Mammary epithelial cell (primary cell): Measurements from ENCODE around the gene DIAPH3.

ENCODE experiments used
- EZH2 ChIP-seq: IDR thresholded peaks from 2 replicates; pipeline ENCODE4 v1.6.1; 2012; ENCODE audit warnings: low read length, inconsistent platforms, borderline replicate concordance
- TF ChIP-seq, protein P1 (sequence below), 2 donors: IDR thresholded peaks in 1 of 2; conservative IDR thresholded peaks in 1 of 2; 2 replicates each; pipeline ENCODE4 v1.5.1; 2011 to 2012; ENCODE audit warnings: inconsistent platforms in 2 of 2, low read length in 2 of 2, mild to moderate bottlenecking in 2 of 2, control low read depth in 1 of 2, low read depth in 1 of 2; ENCODE audit not compliant: insufficient read depth in 1 of 2; ENCODE audit errors: extremely low read depth in 1 of 2

DNA sequence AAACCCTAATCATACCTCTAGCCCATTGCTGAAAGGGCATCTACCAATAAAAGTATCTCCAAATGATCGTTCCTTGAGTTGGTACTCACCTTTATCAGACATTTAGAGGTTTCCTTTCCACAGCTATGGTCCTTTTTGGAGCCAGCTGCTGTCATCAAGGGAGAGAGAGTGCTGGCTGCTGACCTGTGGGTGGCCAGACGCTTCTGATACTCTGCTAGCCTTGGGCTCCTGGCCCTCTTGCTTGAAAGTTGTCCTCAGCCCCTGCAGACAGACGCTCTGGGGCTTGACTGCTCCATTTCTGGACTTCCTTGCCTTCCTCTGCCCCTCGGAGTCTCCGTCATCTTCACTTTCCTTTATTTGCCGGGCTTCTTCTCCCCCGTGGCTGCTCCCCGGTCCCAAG, 499.1 kb downstream of the DIAPH3 start:
- TF ChIP-seq EZH2: no peak
- TF ChIP-seq, protein P1, sequence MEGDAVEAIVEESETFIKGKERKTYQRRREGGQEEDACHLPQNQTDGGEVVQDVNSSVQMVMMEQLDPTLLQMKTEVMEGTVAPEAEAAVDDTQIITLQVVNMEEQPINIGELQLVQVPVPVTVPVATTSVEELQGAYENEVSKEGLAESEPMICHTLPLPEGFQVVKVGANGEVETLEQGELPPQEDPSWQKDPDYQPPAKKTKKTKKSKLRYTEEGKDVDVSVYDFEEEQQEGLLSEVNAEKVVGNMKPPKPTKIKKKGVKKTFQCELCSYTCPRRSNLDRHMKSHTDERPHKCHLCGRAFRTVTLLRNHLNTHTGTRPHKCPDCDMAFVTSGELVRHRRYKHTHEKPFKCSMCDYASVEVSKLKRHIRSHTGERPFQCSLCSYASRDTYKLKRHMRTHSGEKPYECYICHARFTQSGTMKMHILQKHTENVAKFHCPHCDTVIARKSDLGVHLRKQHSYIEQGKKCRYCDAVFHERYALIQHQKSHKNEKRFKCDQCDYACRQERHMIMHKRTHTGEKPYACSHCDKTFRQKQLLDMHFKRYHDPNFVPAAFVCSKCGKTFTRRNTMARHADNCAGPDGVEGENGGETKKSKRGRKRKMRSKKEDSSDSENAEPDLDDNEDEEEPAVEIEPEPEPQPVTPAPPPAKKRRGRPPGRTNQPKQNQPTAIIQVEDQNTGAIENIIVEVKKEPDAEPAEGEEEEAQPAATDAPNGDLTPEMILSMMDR (conservative IDR thresholded peaks at IDR 0.05 in 1 of 2, IDR thresholded peaks at IDR 0.05 in 1 of 2; ENCODE audit: extremely low read depth in 1 of 2, insufficient read depth in 1 of 2, low read depth in 1 of 2, low read length in 2 of 2): no peak
